Endothelial cell (in vitro differentiated cells): Measurements from ENCODE around the gene RERE. TPM values are rescaled to one million over a fixed set of nuclear protein-coding genes. Genes with fewer than 3 reads are reported as not detected.

Experiments
- DNase-seq: peaks from one replicate; pipeline ENCODE4 v3.0.0; 2021; ENCODE audit warnings: low spot score
- H3K27ac Mint-ChIP-seq: one replicate; pipeline ENCODE4 v1.8.0; 2021; ENCODE audit warnings: mixed read lengths, inconsistent platforms; ENCODE audit not compliant: unreplicated experiment
- H3K27me3 Mint-ChIP-seq: one replicate; pipeline ENCODE4 v1.8.0; 2021; ENCODE audit warnings: mild to moderate bottlenecking, moderate library complexity, mixed read lengths, inconsistent platforms; ENCODE audit not compliant: unreplicated experiment
- H3K36me3 Mint-ChIP-seq: one replicate; pipeline ENCODE4 v1.8.0; 2021; ENCODE audit warnings: mild to moderate bottlenecking, low read depth, mixed read lengths, inconsistent platforms; ENCODE audit not compliant: unreplicated experiment
- H3K4me1 Mint-ChIP-seq: one replicate; pipeline ENCODE4 v1.8.0; 2021; ENCODE audit warnings: mild to moderate bottlenecking, mixed read lengths, inconsistent platforms; ENCODE audit not compliant: unreplicated experiment
- H3K4me3 Mint-ChIP-seq: one replicate; pipeline ENCODE4 v1.8.0; 2021; ENCODE audit warnings: mild to moderate bottlenecking, mixed read lengths, inconsistent platforms; ENCODE audit not compliant: unreplicated experiment
- H3K9me3 Mint-ChIP-seq: one replicate; pipeline ENCODE4 v1.8.0; 2021; ENCODE audit warnings: mixed read lengths, inconsistent platforms; ENCODE audit not compliant: unreplicated experiment
- CTCF ChIP-seq: fragments of 200-600 bp; sonication (generic); IDR thresholded peaks from one replicate; pipeline ENCODE4 v1.5.0; 2021; ENCODE audit warnings: antibody characterized with exemption; ENCODE audit not compliant: unreplicated experiment
- total RNA-seq: library from RNA; stranded (reverse); fragmentation: NEBNext Ultra II Directional; extraction: Animal tissue kit (Norgen Biotek cat#: 25700); gene quantifications from one replicate; pipeline ENCODE4 v1.2.1, GENCODE V29; 2021; ENCODE audit not compliant: unreplicated experiment

The RERE gene
- total RNA-seq, 1 donor from 2014 or later = 115 TPM

- Mint-ChIP-seq H3K27me3 (peaks cover 11% of the 10 kb centered on the region), H3K4me3 (no peak overlapping the region), H3K4me1 (peaks cover 12% of the 10 kb centered on the region), H3K36me3 (peaks cover 50% of the 10 kb centered on the region), H3K9me3 (no peaks in the 10 kb centered on the region), H3K27ac (no peak overlapping the region)
- DNase-seq = no peak
- TF ChIP-seq CTCF = no peak
Observed at GRCh38 chr1:8863794-8864233, 46.4 kb upstream of the RERE start.

- no peak for DNase-seq
- H3K4me3 Mint-ChIP-seq = no peak overlapping the region
- no peak overlapping the region for H3K27ac Mint-ChIP-seq
- H3K36me3 Mint-ChIP-seq = peaks cover 49% of the 10 kb centered on the region
- H3K4me1 Mint-ChIP-seq = peaks cover 19% of the 10 kb centered on the region
- peaks cover 11% of the 10 kb centered on the region for H3K27me3 Mint-ChIP-seq
- TF ChIP-seq CTCF = no peak
- H3K9me3 Mint-ChIP-seq = no peaks in the 10 kb centered on the region
Observed at GRCh38 chr1:8863138-8863537, 45.7 kb upstream of the RERE start.

GRCh38 chr1:8862528-8862927 lies 45.1 kb upstream of the RERE start:
- Mint-ChIP-seq H3K36me3 (peaks cover 45% of the 10 kb centered on the region), H3K27me3 (peaks cover 11% of the 10 kb centered on the region), H3K4me1 (peaks cover 23% of the 10 kb centered on the region), H3K4me3 (no peak overlapping the region), H3K9me3 (no peaks in the 10 kb centered on the region), H3K27ac (no peak overlapping the region)
- peak; percentile 69 for TF ChIP-seq CTCF
- DNase-seq = peak; percentile 70

- no peak for TF ChIP-seq CTCF
- Mint-ChIP-seq H3K9me3 (no peaks in the 10 kb centered on the region), H3K4me1 (peaks cover 31% of the 10 kb centered on the region), H3K27ac (peak overlapping the region; percentile 75), H3K36me3 (peaks cover 37% of the 10 kb centered on the region), H3K27me3 (peaks cover 8% of the 10 kb centered on the region), H3K4me3 (peak overlapping the region; percentile 7)
- no peak for DNase-seq
Observed at GRCh38 chr1:8860738-8861516, 43.5 kb upstream of the RERE start.
